Right ventricle myocardium superior (tissue), 1 donor: ENCODE results near the gene ACAD9. TPM values are rescaled to one million over a fixed set of nuclear protein-coding genes. Genes with fewer than 3 reads are reported as not detected.

ENCODE experiments used
- total RNA-seq: library from RNA; stranded (reverse); fragmentation: NEBNext Ultra II Directional; extraction: Animal tissue kit (Norgen Biotek cat#: 25700); gene quantifications from one replicate; pipeline ENCODE4 v1.2.1, GENCODE V29; 2021
- donor health status: DM: no; HTN: yes; CAD: no; lungs with severe emphysema.

Gene ACAD9
- total RNA-seq, 1 donor from 2014 or later, result 46.6 TPM

Other genes starting within 250 kb of the ACAD9 start
- gene RPN1, start 228.8 kb upstream of the ACAD9 start, total RNA-seq, result 96.8 TPM
- 240 TPM for gene RAB7A, start 153.4 kb upstream of the ACAD9 start, total RNA-seq
- not detected for gene CFAP92, start 114.5 kb downstream of the ACAD9 start, total RNA-seq
- gene EFCC1, start 121.7 kb downstream of the ACAD9 start, total RNA-seq, result 2.4 TPM
- gene GP9, start 181.2 kb downstream of the ACAD9 start, total RNA-seq, result not detected
- gene RAB43, start 242.2 kb downstream of the ACAD9 start, total RNA-seq, result 5.1 TPM